NT2/D1 (cell line): Measurements from ENCODE around the gene PRPF40B.

Source experiments
- YY1 ChIP-seq: IDR thresholded peaks from 2 replicates; pipeline ENCODE4 v1.6.1; 2011; ENCODE audit not compliant: insufficient read length, insufficient read depth
- ZNF274 ChIP-seq: IDR thresholded peaks from 2 replicates; pipeline ENCODE4 v1.6.1; 2011; ENCODE audit warnings: mild to moderate bottlenecking, low read depth, low read length

GRCh38 chr12:49643135-49643534, 19.8 kb downstream of the PRPF40B start:
- TF ChIP-seq ZNF274, result no peak
- no peak for TF ChIP-seq YY1
